Measurements from ENCODE around the gene SPATA16. TPM values are rescaled to one million over a fixed set of nuclear protein-coding genes. Genes with fewer than 3 reads are reported as not detected.

The SPATA16 gene
- total RNA-seq, 1 experiment from 2014 or later, result not detected

DNA sequence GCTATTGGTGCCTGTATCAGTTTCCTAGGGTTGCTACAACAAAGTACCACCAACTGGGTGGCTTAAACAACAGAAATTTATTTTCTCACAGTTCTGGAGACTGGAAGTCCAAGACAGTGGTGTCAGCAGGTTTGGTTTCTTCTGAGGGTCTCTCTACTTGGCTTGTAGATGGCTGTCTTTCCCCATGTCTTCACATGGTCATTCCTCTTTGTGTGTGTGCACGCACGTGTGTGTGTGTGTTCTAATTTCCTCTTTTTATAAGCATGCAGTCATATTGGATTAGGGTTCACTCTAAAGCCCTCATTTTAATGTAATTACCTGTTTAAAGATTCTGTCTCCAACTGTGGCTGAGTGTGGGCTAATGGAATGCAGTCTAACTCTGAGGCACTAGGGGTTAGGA lies 182.5 kb downstream of the SPATA16 start:
- no peak for DNase-seq (ENCODE audit: low read depth)

DNA sequence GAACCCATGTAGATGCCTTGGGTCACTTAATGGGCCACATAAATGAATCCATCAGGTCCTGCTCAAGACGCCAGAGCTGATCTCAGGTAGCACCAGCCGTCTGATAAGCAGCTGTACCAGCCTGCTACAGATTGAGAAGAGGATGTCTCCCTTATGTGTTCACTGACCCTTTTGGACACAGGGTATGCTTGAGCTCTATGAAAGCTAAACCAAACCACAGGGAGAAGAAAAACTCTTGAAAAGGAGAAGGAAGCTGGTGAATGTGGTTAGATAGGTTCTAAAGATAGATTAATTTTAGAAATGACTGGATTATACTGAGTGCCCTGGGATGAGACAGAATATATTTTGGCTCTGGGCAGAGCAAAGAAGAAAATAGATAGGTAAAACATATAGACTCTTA lies 187.5 kb downstream of the SPATA16 start:
- DNase-seq (ENCODE audit: low read depth), result no peak

DNA sequence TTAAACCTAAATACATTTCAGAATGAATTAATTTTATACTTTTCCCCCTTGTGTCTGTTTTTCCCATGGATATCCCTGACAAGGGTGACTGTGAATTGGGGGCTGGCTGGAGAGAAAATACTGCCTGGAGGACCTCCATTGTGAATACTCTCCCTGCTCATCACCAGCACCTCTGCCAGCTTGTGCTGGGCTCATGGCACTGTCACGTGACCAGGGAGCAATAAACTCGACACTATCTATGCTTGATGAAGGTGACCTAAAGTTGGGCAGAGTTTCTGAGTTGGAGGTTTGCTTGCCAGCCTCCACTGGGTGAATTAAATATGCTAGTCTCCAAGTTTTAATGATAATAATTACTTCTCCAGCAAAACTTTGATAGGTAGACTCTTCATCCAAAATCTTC lies 189.5 kb downstream of the SPATA16 start:
- DNase-seq (ENCODE audit: low read depth), result no peak

DNA sequence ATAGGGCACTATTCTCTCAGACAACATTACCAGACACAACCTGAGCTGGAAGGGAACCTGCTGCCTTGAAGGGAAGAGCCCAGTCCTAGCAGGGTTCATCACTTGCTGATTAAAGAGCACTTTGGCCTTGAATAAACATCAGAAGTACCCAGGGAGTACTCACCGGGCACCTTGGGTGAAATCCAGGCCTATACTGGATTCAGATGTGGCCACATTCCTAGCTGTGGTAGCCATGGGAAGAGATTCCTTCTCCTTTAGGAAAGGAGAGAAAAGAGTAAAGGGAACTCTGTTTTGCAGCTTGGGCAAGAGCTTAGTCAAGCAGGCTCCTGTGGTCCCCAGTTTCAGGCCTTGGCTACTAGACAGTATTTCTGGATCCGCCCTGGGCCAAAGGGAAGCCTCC lies 195.0 kb downstream of the SPATA16 start:
- DNase-seq (ENCODE audit: low read depth), result no peak

DNA sequence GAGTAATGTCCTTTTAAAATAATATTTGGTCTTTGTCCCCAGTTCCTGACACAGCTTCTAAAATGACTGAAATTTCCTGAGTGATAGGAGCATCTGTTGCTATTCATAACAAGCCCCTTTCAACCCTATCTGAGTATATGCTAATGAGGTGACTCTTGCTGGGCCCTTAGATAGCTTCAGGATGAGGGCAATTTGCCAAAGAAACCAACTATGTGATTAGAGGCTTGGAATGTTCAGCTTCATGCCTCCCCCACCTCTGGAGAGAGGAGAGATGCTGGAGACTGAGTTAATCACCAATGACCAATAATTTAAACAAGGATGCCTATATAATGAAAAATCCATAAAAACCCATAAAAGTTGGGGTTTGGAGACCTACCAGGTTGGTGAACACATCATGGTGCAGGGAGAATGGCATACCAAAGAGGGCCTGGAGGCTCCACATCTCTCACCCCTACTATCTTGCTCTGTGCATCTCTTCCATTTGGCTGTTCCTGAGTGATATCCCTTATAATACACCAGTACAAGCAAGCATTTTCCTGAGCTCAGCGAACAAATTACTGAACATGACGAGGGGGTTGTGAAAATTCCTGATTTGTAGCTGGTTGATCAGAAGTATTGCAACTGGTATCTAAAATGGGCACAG lies 201.3 kb downstream of the SPATA16 start:
- DNase-seq (ENCODE audit: low read depth), result peak; percentile 59

DNA sequence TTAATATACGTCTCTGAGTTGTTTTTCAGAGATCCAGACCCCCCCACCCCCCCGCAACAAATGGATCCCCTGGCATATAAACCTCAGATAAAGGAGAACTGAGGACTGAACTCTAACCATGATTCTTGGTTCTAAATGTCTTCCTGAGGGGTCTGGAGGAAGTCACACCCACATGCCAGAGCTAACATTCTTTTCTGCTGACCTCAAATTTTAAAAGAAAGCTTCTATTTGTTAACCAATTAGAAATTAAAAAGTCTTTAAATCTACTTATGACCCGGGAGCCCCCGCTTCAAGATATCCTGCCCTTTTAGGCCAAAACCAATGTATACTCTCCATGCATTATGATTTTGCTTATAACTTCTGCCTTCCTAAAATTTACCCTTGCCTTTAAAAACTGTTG lies 202.2 kb downstream of the SPATA16 start:
- no peak for DNase-seq (ENCODE audit: low read depth)

DNA sequence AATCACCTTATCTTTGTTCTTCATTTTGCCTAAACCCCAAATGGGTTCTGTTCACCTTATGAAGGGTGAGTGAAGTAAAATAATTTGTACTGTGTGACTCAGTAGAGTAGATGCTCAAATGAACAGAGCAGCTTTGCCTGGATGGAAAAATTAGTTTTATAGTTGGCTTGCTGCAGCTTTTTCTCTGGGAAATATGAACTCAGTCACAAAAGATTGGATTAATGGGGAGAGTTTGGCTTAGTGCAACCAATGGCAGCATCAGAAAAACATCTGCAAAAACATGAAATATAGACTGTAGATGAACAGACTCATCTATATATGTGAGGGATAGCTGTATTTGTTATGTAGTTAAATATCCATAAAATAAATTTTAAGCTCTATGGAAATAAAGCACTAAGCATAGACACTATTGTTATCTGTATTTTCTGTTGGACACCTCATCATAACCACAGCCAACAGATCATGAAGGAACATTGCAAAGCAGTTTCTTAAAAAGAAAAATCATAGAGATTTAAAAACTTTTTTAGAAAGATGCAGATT lies 209.2 kb downstream of the SPATA16 start:
- DNase-seq (ENCODE audit: low read depth), result no peak

DNA sequence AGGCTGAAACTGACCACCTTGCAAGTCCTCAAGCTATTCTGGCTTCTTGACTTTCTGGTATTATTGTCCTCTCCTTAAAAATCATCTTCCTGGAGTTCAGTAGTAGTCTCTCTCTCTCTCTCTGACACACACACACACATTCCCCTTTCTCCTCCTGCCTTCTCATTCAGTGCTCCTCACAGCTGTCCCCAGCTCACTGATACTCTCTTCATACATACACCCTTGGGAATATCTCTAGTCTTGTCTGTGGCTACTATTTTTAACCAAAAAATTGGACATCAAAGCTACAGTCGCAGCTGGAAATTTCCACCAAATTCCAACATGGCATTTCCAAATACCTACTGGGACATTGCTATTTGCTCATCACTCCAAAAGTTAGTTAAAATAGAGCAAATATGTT lies 211.6 kb downstream of the SPATA16 start:
- DNase-seq (ENCODE audit: low read depth), result no peak

DNA sequence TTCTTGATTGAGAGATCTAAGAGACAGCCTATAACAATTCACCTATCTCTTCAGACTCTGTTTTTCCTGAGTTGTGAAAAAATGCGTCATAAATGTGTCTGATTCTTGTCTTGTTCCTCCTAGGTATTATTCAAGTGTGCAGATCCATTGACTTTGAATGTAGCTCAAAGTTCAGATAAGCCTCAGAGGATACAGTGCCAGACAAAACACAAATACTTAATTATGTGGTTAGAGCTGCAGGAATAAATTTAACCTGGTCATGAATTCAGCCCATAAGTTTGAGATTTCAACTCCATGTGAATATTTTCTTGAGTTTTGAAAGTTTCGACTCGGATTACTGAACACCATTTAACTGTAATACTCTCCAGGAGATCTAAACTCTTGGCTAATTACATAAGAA lies 216.5 kb downstream of the SPATA16 start:
- peak; percentile 23 for DNase-seq (ENCODE audit: low read depth)

DNA sequence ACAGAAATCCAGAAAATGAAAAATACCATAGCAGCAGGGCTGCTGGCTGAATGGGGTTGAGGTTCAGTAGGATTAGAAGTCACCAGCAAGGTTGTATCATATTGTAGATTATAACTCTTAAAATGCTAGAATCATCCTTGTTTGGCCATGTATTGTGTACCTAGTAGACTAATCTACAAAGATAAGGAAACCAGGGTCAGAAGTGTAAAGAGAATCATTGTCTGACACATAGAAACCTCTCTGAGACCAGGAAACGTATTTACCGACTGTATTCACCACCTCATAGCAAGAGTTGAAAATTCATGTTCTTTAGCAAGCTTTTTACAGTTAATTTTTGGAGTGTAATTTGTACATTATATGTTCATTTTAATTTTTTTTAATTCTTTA lies 221.7 kb downstream of the SPATA16 start:
- no peak for DNase-seq (ENCODE audit: low read depth)

DNA sequence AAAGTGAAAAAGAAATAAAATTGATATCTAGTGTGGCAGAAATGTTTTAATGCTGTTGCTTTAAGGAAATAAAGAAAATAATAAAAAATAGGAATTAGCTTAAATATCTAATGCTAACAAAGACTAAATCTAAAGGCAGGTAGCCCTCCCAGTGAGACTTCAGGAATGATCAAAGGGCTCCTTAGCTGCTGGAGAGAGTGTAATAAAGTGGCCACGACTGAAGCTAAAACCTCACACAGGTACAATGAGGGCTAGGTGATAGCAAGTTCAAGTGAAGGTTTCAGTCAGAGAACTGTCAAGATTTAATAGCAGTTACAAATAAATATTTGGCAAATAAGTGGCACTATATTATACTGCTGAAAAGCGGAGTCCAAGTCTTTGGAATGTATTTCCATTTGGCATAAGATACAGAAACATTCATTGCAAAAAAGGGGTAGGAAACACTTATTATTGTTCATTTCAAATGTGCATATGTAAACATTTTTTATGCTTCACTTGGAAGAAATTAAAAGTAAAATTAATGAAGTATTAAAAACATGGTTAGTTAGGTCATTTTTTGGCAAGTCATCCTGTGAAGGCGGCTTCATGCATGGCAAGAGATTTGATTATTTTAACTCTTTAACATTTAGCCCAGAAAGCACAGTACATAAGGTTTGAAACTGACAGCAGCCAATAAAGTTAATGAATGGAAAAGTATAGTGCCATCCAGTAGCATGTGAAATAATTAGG lies 222.3 kb downstream of the SPATA16 start:
- no peak for DNase-seq (ENCODE audit: low read depth)

DNA sequence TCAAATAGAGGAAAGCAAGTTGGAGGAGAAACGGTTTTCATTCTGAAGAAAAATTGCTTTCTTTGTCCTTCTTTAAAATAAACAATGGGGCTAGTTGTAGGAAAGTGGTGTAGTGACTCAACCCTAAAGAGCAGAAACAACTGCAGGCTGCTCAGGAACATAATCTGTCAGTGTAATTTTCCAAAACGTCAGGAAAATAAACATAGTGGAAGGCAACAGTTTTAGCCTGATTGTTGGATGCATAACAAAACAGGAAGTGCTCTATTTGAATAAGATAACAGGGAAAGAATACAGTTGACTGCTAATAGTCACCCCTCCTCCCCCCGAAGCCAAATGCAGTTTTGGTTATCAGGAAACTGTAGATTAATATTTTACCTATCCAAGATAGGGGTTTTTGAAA lies 222.9 kb downstream of the SPATA16 start:
- peak; percentile 54 for DNase-seq (ENCODE audit: low read depth)

DNA sequence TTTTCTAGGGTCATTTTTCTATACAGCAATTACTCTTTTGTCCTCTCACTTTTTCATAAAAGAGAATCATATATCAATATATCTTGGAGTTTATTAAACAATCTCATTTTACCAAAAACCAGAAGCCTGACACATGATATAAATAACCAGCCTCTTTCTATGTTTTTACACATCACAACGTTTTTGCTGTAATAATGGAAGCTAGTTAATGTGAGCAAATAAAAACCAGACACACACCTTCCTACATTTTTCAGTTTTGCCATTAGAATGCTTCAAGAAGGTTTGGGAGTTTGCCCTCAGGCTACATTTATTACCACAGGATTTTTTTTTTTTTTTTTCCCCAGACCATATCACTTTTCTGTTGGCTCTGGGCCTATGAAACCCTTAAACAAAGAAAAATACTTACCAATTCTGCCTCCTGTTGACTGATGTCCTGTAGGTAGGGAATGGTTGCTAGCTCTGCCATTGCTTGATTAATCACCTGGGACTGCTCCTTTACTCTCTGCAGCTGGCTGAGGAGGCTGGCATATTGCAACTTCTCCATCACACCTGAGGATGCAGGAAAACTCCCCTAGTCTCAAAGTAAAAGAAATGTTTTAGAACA lies 225.0 kb downstream of the SPATA16 start:
- peak; percentile 37 for DNase-seq (ENCODE audit: low read depth)

DNA sequence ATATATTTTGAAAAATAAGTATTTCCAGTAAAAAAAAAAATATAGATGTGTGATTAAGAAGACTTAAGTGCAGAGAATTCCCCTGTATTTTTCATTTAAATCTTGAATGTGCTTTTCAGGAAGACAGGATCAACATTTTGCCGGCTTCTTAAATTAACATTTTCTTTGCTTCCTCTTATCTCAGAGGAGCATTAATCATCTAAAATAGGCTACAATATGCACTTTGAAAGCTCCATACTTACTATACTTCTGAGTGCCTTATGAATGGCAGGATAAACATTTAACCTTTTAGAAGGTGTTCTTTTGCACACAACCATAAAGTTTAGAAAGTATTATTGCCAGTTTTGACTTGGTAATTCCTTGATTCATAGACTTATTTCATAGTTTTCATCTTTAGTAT lies 226.2 kb downstream of the SPATA16 start:
- no peak for DNase-seq (ENCODE audit: low read depth)

DNA sequence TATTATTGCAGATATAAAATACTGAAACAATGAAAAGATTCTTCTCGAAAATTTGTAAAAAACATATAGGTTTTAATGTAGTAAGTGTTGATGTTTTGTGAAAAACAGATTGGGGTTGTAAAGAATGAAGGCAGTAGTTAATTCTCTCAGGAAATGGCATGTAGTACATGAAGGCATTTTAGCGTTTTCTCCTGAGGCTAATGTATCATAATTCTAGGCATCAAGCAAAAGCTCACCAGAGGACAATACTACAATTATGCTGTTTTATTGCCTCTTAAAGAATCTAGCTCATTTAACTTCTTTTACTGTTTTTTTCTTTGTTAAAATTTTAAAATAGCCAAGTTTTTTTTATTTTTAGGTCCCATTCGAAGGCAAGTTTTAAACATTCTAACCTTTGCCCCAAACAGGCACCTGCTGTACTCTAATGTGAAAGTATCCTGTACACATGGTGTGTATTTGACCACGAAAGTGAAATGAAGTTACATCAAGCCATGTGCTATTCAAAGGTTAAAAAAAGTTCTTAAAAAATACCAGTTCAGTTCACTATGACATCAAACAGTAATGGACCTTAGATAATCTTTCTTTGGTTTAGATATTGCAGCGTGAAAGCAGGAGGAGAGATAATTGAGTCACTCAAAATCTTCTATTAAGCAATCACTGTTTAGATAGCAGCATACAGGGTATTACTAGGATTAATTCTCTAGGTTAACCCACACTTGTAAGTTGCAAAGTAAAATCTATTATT lies 227.0 kb downstream of the SPATA16 start:
- no peak for DNase-seq (ENCODE audit: low read depth)

DNA sequence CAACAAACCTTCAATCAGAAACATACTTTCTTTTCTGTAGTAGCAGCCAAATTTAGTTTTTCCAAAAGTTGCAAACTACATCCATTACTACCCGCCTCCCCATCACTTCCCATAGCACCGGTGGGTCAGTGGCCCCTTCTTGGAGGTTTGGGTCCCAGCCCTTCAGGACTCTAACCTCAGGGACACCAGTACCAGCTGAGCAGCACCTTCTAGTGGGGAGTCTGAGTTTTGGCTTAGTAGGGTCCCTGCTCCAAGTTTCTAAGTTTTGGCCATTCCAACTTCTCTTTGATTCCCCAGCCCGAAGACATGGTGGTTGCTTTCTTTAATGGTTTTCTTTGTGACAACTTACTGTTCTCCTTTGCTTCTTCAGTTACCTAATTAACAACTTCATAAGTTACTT lies 229.9 kb downstream of the SPATA16 start:
- no peak for DNase-seq (ENCODE audit: low read depth)

DNA sequence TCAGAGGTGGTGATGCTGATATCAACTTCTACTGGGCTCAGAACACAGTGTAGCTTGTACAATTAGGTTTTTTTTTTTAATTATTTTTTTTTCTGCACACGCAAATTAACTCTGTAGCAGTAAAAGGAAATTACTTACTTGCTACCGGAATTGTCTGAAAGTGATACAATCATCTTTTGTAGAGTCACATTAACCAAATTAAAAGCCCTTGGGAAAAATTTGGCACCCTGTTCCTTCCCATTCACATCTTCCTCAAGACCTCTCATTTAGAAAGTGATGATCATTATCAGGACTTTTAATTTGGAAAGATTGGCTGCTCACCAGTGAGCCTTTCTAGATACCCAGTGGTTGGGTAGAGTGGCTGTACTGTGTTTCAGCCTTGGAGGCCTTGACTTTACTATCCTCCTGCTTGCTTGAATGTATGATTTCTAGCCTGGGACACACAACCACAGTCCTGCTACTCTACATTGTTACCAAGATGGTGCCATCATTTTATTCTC lies 232.2 kb downstream of the SPATA16 start:
- no peak for DNase-seq (ENCODE audit: low read depth)

DNA sequence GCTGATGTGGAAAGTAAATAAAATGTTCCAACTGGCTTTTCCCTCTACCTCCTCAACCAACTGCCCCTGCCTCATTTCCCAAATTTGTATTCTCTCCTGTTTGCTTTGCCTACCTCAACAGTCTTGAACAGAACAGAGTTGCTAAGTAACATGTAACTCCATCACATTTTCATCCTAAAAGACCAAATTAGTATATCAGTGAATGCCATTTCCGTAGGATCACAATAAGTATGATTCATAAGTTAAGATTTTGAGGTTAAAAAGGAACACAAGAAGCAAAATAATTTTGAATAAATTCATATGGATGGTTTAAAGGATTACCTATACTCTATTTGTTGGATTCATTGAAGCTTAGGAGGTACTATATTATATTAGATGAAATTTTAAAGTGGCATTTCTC lies 235.6 kb downstream of the SPATA16 start:
- no peak for DNase-seq (ENCODE audit: low read depth)

DNA sequence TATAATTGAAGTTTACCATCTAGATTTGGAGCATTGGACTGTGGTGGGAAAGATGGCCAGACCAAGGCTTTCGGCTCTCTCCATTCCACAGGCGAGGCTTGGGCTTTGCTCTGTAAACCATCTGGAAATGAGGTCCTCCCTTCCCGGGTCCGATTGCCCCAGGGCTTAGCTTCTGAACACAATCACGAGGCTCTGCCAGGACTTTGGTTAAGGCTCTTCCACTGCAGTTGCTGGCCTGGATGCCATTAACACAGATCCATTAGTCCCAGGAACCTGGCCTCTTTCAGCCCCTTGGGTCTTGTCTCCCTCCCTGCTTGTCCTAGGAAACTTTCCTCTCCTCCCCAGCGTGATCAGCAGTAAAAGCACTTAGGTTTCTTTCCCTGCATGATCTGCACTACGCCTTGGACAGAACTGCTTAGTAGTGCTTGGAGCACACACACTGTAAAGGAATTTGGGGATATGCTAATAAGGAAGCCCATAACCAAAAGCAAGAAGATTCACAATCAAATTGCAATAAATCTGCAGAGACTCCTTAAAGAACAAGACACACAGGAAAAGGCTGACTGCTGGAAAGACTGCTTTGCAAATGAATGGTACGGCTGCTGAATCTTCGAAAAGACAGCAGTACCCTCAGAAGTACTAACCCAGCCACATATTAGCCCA lies 236.2 kb downstream of the SPATA16 start:
- no peak for DNase-seq (ENCODE audit: low read depth)

DNA sequence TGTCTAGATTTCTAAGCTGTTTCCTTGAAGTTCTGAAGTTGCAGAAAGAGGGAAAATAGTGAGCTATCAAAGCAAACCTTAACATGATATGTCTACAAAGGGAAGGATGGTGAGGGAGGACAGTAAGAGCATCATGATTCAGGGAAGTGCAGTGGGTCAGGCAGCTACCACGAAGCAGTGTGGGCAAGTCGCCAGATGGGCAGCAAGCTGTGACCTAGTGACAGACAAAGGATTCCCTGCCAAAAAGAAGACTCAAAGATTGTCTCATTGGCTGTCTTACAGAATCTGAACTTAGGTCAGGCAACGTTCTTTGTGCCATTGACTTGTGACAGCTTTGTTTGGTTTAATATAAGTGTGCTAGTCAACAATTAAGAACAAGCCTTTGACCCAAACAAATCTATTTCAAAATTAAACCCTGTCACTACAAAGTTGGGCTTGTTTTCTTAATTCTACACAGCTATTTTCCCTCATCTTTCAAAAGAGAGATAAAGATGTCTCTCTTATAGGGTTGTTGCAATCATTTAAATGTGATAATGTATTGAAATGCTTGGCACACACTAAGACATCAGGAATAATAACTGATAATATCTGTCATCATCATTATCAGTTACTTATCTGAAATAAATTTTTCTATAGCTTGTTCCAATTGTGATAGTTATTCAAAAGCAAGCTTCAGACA lies 237.3 kb downstream of the SPATA16 start:
- no peak for DNase-seq (ENCODE audit: low read depth)

DNA sequence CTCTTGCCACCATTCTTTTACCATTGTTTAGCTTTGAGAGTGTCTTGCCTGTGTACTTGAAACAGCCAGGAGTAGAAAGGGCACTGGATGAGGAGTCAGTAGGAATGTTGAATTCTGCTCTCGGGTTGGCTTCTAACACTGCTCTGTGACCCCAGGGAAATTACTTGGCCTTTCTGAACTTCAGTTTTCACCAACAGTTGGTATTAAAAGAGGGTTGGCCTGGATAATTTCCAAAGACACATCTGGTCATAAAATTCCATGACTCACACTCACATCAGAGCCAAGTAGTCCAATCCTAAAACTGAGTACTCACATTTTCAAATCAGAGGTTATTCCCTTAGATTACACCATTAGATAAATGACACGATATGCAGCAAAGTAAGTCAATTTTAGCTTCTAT lies 248.9 kb downstream of the SPATA16 start:
- DNase-seq (ENCODE audit: low read depth), result peak; percentile 61
